ENCODE measurements around the gene CXCR5.
"Not testable (repeated sequence)": the region's sequence is repeated elsewhere in the genome, so short reads cannot be mapped to it uniquely, and the experiment has no call there.

Gene CXCR5, protein sequence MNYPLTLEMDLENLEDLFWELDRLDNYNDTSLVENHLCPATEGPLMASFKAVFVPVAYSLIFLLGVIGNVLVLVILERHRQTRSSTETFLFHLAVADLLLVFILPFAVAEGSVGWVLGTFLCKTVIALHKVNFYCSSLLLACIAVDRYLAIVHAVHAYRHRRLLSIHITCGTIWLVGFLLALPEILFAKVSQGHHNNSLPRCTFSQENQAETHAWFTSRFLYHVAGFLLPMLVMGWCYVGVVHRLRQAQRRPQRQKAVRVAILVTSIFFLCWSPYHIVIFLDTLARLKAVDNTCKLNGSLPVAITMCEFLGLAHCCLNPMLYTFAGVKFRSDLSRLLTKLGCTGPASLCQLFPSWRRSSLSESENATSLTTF

DNA sequence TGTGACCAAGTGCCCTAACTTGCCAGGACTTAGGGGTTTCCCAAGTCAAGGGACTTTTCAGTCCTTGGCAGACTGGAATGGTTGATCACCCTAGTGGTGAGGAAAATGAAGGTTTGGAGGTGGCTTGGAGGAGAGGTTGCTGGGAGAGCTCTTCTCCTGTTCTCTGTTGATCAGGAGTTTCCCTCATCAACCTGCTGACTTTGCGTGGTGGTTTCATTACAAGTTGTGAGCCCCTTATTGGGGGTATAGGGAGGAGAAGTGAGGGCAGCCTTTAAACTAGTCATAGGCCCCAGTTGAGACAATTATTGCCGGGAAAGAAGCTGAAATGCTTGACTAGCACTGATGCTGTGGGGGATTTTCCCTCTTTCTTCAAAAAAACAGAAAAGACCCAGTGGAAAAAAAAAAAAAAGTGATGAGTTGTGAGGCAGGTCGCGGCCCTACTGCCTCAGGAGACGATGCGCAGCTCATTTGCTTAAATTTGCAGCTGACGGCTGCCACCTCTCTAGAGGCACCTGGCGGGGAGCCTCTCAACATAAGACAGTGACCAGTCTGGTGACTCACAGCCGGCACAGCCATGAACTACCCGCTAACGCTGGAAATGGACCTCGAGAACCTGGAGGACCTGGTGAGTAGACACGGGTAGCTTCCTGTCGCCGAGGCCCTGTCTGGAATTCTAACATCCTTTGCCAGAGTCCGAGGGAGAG lies at the start of gene CXCR5:
Gene CXCR5, plus strand, starts transcription at position 525 of the 704 bp plus-strand sequence. Its CDS starts 50 bp downstream, at position 575.
- DNase-seq = no peak

DNA sequence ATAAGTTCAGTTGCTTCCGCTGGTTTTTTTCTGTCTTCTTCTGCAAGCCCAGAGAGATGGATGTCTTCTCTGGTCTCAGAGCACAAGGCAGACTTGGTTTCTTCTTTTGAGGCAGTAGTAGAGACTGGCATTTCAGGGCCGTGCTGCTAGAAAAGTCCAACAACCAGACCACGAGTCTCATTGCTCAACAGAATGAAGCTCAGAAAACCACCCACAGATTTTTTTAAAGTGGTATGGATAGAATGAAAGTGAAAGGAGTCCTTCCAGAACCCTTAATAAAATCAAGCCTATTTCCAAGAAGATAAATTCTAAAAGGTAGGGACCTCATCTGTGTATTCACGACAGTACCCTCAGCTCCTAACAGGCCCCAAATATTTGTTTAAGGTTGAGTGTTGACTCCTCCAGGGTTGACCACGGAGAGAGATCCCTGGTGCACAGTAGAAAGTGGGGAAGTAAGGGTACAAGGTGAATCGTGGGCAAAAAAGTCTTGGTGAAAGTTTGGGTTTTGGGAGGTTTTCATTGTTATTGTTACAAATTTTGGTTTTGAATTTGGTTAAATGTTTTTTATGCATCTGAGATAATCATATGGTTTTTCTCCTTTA lies 49.2 kb upstream of the CXCR5 start:
- no peak for DNase-seq

DNA sequence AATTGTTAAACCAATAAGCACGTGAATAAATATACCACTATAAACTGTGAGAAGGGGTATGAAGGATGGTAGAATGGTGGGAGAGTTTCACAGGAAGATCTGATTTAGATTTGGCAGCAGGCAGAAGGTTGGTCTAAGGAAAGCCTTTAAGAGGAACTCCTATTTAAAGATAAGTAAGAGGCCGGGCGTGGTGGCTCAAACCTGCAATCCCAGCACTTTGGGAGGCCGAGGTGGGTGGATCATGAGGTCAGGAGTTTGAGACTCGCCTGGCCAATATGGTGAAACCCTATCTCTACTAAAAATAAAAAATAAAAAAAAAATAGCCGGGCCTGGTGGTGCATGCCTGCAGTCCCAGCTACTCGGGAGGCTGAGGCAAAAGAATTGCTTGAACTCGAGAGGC lies 45.8 kb upstream of the CXCR5 start:
- DNase-seq = no peak

DNA sequence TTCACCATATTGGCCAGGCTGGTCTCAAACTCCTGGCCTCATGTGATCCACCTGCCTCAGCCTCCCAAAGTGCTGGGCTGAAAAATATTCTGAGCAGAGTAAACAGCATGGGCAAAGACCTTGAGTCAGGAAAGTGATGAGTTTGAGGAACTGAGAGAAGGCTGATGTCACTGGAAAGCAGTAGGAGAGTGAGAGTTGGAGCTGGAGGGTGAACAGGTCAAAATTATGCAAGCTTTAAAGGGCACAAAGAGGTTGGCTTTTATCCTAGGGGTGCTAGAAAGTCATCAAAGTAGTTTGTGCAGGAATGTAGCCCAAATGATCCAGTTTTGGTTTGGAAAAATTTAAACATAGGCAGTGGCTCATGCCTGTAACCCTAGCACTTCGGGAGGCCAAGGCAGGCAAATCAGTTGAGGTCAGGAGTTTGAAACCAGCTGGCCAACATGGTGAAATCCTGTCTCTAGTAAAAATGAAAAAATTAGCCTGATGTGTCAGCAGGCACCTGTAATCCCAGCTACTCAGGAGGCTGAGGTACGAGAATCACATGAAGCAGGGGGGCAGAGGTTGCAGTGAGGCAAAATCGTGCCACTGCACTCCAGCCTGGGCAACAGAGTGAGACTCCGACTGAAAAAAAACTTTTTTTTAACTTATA lies 44.7 kb upstream of the CXCR5 start:
- DNase-seq = no peak

DNA sequence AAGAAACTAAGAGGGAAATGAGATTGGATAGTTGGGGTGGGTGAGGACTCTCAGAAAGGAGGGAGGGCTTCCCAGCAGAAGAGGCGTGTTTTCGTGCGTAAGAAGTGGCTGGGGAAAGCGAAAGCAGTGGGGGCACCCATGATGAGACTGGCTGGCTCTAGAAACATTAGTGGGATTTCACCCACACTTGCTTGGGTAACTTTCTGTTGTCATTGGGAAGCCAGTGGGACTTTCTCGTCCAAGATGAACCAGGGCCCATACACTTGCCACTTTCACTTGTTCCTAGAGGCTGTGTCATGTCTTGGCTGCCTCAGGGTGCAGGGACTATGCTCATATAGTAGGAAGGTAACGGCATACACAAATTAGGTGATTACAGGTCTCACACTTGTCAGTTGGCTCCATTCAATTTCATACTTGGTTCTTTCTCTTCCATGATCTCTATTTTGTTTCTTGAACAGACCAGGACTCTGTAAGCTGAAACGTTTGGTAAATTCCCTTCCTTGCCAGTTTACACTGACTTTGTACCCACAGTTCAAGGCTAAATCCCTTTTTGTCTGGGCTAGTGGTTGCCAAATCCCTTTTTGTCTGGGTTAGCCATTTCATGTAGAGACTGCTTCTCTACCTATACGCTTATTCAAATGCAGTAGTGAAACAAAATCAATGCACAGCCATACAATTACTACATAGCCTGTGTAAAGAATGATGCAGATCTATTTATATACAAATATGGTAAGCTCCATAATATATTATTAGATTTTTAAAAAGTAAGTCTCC lies 42.0 kb upstream of the CXCR5 start:
- no peak for DNase-seq

DNA sequence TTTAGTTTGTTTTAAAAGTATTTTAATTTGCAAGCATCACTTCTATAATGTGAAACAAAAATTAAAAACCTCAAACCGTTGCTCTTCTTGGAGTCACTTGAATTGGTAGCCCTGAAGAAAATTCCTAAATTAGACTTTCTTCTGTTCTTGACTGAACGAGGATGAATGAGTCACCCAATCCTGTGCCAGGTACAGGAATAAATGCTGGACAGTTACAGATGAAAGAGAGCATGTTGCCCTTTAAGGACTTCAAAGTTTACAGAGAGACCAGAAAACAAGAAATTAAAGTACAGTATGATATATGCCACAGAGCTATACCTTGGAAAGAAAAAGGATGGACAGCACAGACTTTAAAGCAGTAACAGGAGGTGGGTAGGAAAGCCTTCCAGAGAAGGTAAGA lies 41.3 kb upstream of the CXCR5 start:
- DNase-seq = no peak

DNA sequence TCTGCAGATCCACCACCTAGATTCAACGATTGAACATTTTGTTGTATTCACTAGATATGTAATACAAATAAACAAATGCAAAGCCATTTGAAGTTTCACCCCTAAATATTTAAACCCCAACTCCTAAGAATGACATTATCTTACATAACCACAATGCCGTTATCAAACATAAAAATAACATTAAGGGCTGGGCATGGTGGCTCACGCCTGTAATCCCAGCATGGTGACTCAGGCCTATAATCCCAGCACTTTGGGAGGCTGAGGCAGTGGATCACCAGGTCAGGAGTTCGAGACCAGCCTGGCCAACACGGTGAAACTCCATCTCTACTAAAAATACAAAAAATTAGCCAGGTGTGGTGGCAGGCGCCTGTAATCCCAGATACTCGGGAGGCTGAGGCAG lies 40.8 kb upstream of the CXCR5 start:
- not testable (repeated sequence) for DNase-seq

DNA sequence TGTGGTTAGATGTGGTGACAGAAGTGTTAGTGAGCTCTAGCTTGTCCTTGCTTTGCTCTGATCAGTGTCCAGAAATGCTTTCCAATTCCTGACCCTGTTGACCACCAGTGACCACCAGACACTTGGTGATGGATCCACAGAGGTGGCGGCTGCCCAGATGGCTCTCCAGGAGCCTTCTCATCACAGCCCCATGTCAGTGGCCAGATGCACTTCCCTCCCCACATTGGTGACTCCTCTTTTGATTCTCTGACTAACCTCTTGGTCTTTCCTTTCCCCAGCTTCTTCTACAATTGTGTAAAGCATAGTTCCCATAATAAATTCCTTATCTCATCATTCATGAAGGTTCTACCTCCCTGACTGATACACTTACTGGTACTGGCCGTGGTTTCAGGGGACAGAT lies 40.1 kb upstream of the CXCR5 start:
- DNase-seq = no peak

DNA sequence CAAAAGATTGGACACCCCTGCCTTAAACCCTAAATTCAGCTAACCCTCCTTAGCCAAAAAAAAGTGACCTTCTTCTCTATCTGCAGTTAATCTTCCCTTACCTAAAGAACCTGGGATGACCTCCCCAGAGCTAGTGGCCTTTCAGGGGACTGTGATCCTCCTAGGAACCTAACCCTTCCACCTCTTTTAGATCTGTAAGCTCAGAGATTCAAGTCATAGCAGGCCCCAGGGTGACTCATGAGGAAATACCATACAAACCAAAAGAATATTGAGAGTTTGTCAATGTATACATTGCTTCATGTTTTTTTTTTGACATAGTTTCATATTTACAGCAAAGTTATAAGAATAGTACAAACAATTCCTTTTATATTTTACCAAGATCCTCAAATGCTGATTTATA lies 38.3 kb upstream of the CXCR5 start:
- DNase-seq = no peak

DNA sequence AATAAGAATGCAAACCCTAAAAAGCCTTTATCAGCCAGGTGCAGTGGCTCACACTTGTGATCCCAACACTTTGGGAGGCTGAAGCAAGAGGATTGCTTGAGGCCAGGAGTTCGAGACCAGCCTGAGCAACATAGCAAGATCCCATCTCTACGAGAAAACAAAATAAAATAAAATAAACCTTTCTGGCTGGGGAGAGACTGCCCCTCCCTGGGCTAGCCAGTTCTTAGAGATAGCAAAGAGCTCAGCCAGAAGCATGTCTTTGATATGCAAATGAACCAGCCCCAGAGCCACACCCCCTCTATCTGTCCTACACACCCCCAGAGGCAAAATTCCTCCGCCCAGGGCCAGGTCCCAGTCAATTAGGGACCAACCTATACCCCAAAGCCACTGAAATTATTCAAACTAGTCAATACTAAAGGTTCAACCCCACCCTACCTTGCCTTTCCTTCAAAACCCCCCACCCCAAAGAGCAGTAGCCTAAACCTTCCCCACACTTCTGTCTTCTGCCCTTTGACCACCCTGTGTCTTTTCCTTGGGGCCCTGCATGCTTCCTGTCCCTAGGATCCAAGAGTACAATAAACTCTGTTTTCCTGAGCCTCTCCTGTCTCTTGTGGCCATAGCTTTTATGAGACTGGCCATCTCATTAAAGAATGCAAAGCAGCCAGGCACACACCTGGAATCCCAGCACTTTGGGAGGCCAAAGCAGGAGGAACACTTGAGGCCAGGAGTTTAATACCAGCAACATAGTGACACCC lies 37.3 kb upstream of the CXCR5 start:
- no peak for DNase-seq

DNA sequence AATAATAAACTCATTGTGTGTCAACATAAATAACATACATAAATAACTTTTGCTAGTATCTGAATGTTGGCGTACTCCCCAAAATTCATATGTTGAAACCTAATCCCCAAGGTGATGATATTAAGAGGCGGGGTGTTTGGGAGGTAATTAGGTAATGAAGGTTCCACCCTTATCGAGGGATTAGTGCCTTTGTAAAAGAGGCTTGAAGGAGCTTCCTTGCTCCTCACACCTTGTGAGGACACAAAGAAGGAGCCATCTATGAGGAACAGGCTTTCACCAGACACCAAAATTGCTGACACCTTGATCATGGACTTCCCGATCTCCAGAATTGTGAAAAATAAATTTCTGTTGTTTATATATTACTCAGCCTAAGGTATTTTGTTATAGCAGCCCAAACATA lies 33.9 kb upstream of the CXCR5 start:
- no peak for DNase-seq

DNA sequence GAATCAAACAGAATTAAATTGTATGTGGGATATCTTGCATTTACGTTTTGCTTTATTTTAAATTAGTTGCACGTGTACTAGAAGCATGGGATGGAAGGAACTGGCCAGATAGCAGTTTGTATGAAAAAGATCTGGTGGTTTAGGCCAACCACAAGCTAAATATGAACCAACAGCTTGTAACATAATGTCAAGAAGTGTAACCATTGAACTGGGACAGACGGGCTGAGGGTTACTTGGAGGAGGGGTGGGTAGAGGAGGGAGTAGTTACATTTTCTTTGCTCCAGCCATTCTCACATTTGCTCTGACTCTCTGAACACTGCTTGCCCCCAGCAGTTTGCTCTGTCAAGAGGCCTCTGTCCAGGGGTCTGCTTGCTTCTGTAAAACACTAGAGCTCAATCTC lies 31.7 kb upstream of the CXCR5 start:
- no peak for DNase-seq

DNA sequence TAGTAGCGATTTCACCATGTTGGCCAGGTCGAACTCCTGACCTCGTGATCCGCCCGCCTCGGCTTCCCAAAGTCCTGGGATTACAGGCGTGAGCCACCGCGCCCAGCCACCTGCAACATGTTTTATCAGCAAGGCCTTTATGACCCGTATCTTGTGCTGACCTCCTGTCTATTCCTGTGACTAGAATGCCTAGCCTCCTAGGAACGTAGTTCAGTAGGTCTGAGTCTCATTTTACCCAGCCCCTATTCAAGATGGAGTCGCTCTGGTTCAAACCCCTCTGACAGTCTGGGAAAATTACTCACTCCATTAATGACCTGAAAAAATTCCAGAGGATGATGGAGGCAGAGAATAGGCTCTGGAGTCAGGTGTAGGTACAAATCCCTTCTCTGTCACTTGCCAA lies 30.0 kb upstream of the CXCR5 start:
- DNase-seq = no peak

DNA sequence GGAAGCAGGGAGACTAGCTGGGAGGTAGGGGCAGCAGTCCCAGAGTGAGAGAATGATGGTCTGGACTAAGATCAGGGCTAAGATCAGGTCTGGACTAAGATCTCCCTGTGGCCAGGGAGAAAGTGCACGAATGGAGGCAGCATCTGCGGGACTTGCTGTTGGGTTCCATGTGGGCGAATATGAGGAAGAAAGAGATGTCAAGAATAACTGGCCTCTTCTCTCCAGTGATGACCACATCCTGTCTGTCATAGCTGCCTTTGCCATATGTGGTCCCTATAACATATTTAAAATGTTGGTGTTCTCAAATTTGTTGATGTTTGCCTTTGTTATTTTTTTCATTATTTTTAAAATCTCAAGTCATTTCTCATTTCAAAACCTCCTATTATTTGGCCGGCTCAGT lies 27.4 kb upstream of the CXCR5 start:
- DNase-seq = no peak

DNA sequence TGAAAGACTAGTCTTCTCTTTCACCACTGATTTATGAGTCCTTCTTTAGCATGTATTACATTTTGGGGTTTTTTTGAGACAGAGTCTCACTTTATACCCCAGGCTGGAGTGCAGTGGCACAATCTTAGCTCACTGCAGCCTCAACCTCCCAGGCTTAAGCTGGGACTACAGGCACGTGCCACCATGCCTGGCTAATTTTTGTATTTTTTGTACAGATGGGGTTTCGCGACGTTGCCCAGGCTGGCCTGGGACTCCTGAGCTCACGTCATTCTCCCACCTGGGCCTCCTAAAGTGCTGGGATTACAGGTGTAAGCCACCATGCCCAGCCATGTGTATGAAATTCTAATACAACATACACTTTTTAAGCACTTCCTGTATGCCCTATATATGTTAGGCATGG lies 26.3 kb upstream of the CXCR5 start:
- no peak for DNase-seq

DNA sequence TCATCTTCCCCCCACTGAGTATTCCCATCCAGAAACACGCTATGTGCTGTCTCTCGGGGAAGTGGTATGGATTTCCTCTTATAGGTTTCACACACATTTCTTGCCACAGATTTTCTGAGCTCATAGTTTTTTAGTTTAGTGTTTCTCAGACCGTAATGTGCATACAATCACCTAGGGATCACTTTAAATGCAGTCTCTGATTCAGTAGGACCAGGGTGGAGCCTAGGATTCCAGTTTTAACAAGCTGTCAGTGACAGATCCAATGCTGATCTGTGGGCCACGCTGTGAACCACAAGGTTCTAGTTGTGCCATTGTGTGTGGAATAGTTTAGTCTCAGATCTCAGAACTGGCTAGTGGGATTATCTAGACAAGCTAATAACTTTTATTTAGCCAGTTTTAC lies 23.7 kb upstream of the CXCR5 start:
- no peak for DNase-seq

DNA sequence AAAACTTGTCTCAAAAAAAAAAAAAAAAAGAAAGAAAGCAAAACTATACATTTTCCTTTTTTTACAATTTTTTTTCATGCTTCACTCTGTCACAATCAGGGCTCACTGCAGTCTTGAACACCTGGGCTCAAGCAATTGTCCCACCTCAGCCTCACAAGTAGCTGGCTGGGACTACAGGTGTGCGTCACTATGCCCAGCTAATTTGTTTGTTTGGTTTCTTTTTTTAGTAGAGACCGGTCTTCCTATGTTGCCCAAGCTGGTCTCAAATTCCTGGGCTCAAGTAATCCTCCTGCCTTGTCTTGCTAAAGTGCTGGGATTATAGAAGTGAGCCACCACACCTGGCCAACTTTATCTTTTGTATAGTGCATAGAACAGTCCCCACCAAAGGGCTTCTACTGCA lies 15.0 kb upstream of the CXCR5 start:
- DNase-seq = no peak

DNA sequence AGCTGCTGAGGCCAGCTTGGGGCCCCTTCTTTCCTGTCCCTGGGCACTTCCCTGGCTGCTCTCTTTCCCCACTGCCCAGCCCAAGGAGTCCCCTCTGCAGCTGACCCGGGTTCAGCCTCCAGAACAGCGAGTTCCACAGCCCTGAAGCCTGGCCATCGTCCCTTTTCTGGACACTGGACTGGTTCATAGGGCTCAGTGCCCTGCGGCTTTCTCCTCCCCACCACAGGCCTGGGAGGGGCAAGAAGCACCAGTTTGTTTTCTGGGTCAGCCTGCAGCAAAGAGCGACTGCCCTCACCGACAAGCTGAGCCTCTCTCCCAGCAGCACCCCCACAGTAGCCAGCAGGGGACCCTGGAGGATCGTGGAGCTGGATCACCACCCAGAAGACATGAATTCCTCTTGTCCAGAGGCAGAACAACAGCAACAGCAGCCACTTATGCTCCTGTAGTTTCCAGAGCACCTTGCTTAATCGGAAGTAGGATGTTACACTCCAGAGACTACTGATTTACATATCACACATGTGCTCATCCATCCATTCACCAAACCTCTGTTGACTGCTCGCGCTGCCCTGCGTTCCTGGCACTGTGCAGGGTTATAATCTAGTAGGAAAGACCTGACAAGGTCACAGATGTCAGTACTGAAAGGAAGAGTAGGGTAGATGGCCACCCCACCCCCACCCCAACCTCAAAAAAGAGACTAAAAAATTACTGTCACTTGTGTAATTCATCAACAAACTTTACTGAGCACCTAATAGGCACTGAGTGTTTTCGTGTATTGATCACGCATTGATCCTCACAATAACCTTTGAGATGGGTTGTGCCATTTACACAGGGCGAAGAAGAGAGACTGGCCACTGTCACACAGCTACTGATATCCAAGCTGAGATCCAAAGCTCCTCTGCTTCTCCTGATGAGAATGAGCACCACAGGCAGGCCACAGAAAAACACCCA lies 13.0 kb upstream of the CXCR5 start:
- no peak for DNase-seq

DNA sequence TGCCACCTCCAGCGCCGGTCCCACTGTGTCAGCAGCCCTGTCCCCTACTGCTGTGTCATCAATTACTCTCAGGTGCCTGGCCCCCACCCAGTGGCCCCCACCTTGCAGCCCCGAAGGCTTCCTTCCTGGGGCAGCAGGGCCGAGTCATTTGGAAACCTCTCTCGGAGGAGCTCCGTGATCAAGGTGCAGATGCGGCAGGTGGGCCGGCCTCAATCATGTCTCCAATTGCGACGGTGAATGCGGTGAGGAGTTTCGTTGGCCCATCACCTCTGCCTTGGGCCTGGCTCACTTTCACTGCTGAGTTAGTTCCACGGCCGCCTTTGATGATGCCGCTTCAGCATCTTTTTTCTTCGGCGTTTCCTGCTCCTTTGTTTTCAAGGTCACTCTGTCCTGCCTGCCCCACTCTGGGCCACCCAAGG lies 11.3 kb upstream of the CXCR5 start:
- no peak for DNase-seq

DNA sequence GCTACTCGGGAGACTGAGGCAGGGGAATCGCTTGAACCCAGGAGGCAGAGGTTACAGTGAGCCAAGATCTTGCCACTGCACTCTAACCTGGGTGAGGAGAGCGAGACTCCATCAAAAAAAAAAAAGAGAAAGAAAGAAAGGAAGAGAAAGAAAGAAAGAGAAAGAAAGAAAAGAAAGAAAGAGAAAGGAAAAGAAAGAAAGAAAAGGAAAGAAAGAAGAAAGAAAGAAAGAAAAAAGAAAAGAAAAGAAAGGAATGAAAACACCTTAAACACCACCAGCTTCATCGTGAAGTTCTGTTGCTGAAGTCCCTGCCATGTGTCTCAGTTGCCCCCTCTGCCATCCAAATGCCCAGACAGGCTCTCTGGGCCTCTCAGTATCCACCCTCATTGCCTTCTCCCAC lies 9.9 kb upstream of the CXCR5 start:
- DNase-seq = no peak

DNA sequence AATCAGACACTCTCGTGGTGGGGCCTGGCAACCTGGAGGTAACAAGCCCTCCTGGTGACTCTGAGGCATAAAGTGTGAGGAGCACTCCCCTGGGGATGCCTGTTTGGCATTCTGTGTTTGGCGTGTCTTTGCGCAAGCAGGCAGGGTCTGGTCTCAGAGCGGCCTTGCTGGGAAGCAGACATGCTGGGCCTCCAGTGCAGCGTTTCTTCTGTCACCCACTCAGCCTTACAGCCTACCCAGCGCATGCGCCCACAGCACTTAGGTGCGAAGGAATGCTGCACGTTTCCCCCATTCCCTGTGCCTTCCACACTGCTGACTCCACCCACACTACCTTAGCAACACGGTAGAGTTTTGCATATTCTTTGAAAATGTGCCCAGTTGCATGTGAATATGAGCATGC lies 7.4 kb upstream of the CXCR5 start:
- DNase-seq = no peak
